Tibial artery (tissue), 4 donors: ENCODE results near the gene SAPCD2.

Source experiments
- DNase-seq, 2 donors: peaks; one replicate each; pipeline ENCODE4 v3.0.0-alpha.2; 2019
- H3K27ac ChIP-seq, 2 donors: fragments of 200-600 bp; sonication (generic) in 1 of 2; 1 replicate in 1 of 2; 2 replicates in 1 of 2; pipeline ENCODE4 v1.5.1; 2018 to 2019; ENCODE audit warnings: mild to moderate bottlenecking in 1 of 2
- H3K27me3 ChIP-seq, 2 donors: fragments of 200-600 bp; sonication (generic) in 1 of 2; one replicate each; pipeline versions ENCODE4 v1.5.1 to v1.6.0; 2016 to 2019
- H3K36me3 ChIP-seq, 3 donors: fragments of 200-600 bp; sonication (generic) in 2 of 3; one replicate each; pipeline ENCODE4 v1.5.1; 2016 to 2019; ENCODE audit warnings: mild to moderate bottlenecking in 2 of 3
- H3K4me1 ChIP-seq, 4 donors: fragments of 200-600 bp; sonication (generic) in 2 of 4; 1 replicate in 3 of 4; 2 replicates in 1 of 4; pipeline ENCODE4 v1.5.1; 2016 to 2019
- H3K4me3 ChIP-seq, 2 donors: fragments of 200-600 bp; sonication (generic) in 1 of 2; 1 replicate in 1 of 2; 2 replicates in 1 of 2; pipeline ENCODE4 v1.5.1; 2018 to 2019; ENCODE audit warnings: mild to moderate bottlenecking in 2 of 2
- H3K9me3 ChIP-seq, 3 donors: fragments of 200-600 bp; sonication (generic) in 1 of 3; one replicate each; pipeline ENCODE4 v1.5.1; 2016 to 2019
- CTCF ChIP-seq, 2 experiments: fragments of 200-600 bp in 1 of 2; fragments of 450-650 bp in 1 of 2; IDR thresholded peaks; one replicate each; pipeline ENCODE4 v1.5.1; 2017 to 2019; ENCODE audit warnings: antibody characterized with exemption in 2 of 2, mild to moderate bottlenecking in 1 of 2, moderate library complexity in 1 of 2
- intact Hi-C: fragments of 100-400 bp; cut with DNase I; formaldehyde crosslinking; loops from one replicate; pipeline ENCODE4 v1.15.0; 2023; ENCODE audit warnings: low total_unique reads

The SAPCD2 gene

GRCh38 chr9:137023583-137023991 lies 46.8 kb downstream of the SAPCD2 start:
- no peak for DNase-seq
- no peak overlapping the region for H3K27ac ChIP-seq
- no peaks in the 10 kb centered on the region for H3K9me3 ChIP-seq
- no peaks in the 10 kb centered on the region for H3K27me3 ChIP-seq
- intact Hi-C loops = no loop called here
- no peak for TF ChIP-seq CTCF (IDR thresholded peaks at IDR 0.05)
- peaks cover 0 to 26% (median 0%) of the 10 kb centered on the region in 3 donors for H3K36me3 ChIP-seq
- H3K4me1 ChIP-seq = peaks cover 0 to 27% (median 16%) of the 10 kb centered on the region in 4 donors
- no peak overlapping the region for H3K4me3 ChIP-seq

GRCh38 chr9:137023157-137023556 lies 47.2 kb downstream of the SAPCD2 start:
- Histone ChIP-seq H3K4me3 (no peak overlapping the region), H3K36me3 (peaks cover 0 to 27% (median under 1%) of the 10 kb centered on the region in 3 donors), H3K27me3 (no peaks in the 10 kb centered on the region), H3K27ac (no peak overlapping the region), H3K9me3 (no peaks in the 10 kb centered on the region), H3K4me1 (peaks cover 0 to 24% (median 13%) of the 10 kb centered on the region in 4 donors)
- no peak for DNase-seq
- no peak for TF ChIP-seq CTCF (IDR thresholded peaks at IDR 0.05)
- intact Hi-C loops = no loop called here

- Histone ChIP-seq H3K27ac (no peak overlapping the region), H3K27me3 (no peaks in the 10 kb centered on the region), H3K4me1 (peaks cover 0 to 23% (median 13%) of the 10 kb centered on the region in 4 donors), H3K4me3 (no peak overlapping the region), H3K9me3 (no peaks in the 10 kb centered on the region), H3K36me3 (peaks cover 4 to 32% (median 6%) of the 10 kb centered on the region in 3 donors)
- intact Hi-C loops = no loop called here
- no peak for TF ChIP-seq CTCF (IDR thresholded peaks at IDR 0.05)
- no peak for DNase-seq
Measured at GRCh38 chr9:137022662-137023008, 47.7 kb downstream of the SAPCD2 start.

- Histone ChIP-seq H3K27ac (no peak overlapping the region), H3K27me3 (no peaks in the 10 kb centered on the region), H3K4me3 (no peak overlapping the region), H3K9me3 (no peaks in the 10 kb centered on the region), H3K4me1 (peaks cover 0 to 18% (median 8%) of the 10 kb centered on the region in 4 donors), H3K36me3 (peaks cover 9 to 37% (median 11%) of the 10 kb centered on the region in 3 donors)
- intact Hi-C loops = no loop called here
- no peak for TF ChIP-seq CTCF (IDR thresholded peaks at IDR 0.05)
- DNase-seq = no peak
Measured at GRCh38 chr9:137021979-137022661, 48.2 kb downstream of the SAPCD2 start.

DNA sequence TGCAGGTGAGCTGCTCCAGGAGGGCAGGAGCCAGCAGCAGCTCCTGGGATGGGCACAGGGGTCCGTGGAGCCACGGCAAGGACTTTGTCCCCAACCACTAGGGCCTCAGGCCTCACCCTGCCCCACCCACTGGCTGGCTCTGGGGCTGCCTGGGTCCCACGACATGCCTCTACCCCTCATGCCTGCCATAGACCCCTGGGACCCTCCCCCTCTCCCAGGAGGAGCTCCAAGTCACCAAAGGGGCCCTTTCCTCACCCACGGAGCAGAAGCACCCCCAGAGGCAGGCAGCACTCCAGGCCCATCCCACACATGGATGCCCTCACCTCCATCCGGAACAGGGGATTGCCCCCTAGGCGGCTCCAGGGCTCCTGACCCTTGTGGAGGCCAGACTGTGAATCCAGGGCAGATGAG lies 48.8 kb downstream of the SAPCD2 start:
- H3K4me1 ChIP-seq = peaks cover 0 to 13% (median 2%) of the 10 kb centered on the region in 4 donors
- no peaks in the 10 kb centered on the region for H3K9me3 ChIP-seq
- H3K36me3 ChIP-seq = peaks cover 12 to 43% (median 16%) of the 10 kb centered on the region in 3 donors
- no peaks in the 10 kb centered on the region for H3K27me3 ChIP-seq
- no peak for TF ChIP-seq CTCF (IDR thresholded peaks at IDR 0.05)
- no peak overlapping the region for H3K4me3 ChIP-seq
- no peak overlapping the region for H3K27ac ChIP-seq
- DNase-seq = no peak
- intact Hi-C loops = no loop called here
